Upper lobe of left lung (tissue), 6 donors: ENCODE measurements around the gene SEC31A. TPM values are rescaled to one million over a fixed set of nuclear protein-coding genes. Genes with fewer than 3 reads are reported as not detected.
"Not testable (repeated sequence)": the region's sequence is repeated elsewhere in the genome, so short reads cannot be mapped to it uniquely, and the experiment has no call there.

ENCODE experiments used
- ATAC-seq, 2 donors: fragments of 200-7000 bp; cut with Tn5 transposase; one replicate each; pipeline ENCODE4 v1.9.1; 2022; ENCODE audit warnings: mild to moderate bottlenecking in 2 of 2, moderate library complexity in 2 of 2; ENCODE audit not compliant: low FRiP score in 2 of 2
- DNase-seq, 2 donors: peaks; one replicate each; pipeline ENCODE4 v3.0.0-alpha.2; 2019 to 2020
- H3K27ac ChIP-seq, 4 donors: fragments of 200-600 bp; sonication (generic); one replicate each; pipeline ENCODE4 v1.5.1; 2016 to 2019
- H3K27me3 ChIP-seq, 4 donors: fragments of 200-600 bp; sonication (generic); one replicate each; pipeline ENCODE4 v1.5.1; 2017 to 2019
- H3K36me3 ChIP-seq, 4 donors: fragments of 200-600 bp; sonication (generic); one replicate each; pipeline ENCODE4 v1.5.1; 2016 to 2019
- H3K4me1 ChIP-seq, 4 donors: fragments of 200-600 bp; sonication (generic); one replicate each; pipeline ENCODE4 v1.5.1; 2018 to 2019
- H3K4me3 ChIP-seq, 4 donors: fragments of 200-600 bp; sonication (generic); one replicate each; pipeline ENCODE4 v1.5.1; 2017 to 2019; ENCODE audit warnings: mild to moderate bottlenecking in 2 of 4, moderate library complexity in 1 of 4
- H3K9me3 ChIP-seq, 4 donors: fragments of 200-600 bp; sonication (generic); one replicate each; pipeline ENCODE4 v1.5.1; 2018 to 2019
- EP300 ChIP-seq, 4 donors: sonication (generic); formaldehyde crosslinking; IDR thresholded peaks; one replicate each; pipeline ENCODE4 v1.5.1; 2017; ENCODE audit warnings: antibody characterized with exemption in 4 of 4, control low read depth in 2 of 4
- POLR2A ChIP-seq, 4 donors: fragments of 450-650 bp; IDR thresholded peaks; one replicate each; pipeline ENCODE4 v1.5.1; 2016 to 2017; ENCODE audit warnings: antibody characterized with exemption in 4 of 4, mild to moderate bottlenecking in 2 of 4
- POLR2AphosphoS5 ChIP-seq, 2 donors: sonication (generic); formaldehyde crosslinking; IDR thresholded peaks; one replicate each; pipeline ENCODE4 v1.5.1; 2017; ENCODE audit warnings: antibody characterized with exemption in 2 of 2
- WGBS, 2 donors: methylation state at CpG; one replicate each; pipeline ENCODE4 v1.1.5; 2017 to 2018; 5-methylcytosine and 5-hydroxymethylcytosine counted together
- total RNA-seq, 6 donors: library from RNA; depleted of rRNA in 4 of 6; stranded (reverse); fragments of >200 nt in 4 of 6; gene quantifications; one replicate each; pipeline versions ENCODE4 v1.1.0 to v1.2.1, GENCODE V29; 2016 to 2021
- TF ChIP-seq, protein P1 (sequence below), 6 experiments: fragments of 450-650 bp in 4 of 6; fragments of 200-600 bp in 2 of 6; sonication (generic) in 2 of 6; IDR thresholded peaks; one replicate each; pipeline ENCODE4 v1.5.1; 2016 to 2019; ENCODE audit warnings: antibody characterized with exemption in 6 of 6
- donor health status: DM: no; HTN: no; CAD: no; lungs with moderate emphysema.
- donor health status: DM: no; HTN: yes; CAD: no; lungs with severe emphysema.

The SEC31A gene
- total RNA-seq, 6 donors from 2014 or later, result 128 to 230 (median 160) TPM

DNA sequence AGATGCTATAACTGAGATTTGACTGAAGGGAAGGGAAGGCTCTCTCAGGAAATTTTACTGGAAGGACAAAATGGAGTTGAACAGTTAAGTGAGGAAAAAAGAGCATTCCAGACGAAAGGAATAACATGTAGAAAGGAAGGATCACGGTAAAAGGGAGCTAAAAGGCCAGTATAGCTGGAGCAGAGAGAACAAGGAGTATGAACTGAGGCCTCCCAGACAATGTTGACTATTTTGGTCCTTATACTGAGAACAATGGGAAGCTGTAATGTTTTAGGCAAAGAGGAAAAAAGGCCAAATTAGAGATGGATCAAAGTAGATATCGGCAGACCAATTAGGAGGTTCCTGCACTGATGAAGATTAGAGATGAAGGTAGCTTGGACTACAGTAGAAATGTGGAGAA is 65.5 kb downstream of the SEC31A start:
- Histone ChIP-seq H3K27ac (no peak overlapping the region), H3K27me3 (no peaks in the 10 kb centered on the region), H3K9me3 (no peaks in the 10 kb centered on the region), H3K4me3 (no peak overlapping the region), H3K4me1 (no peaks in the 10 kb centered on the region), H3K36me3 (peaks cover 62 to 96% (median 79%) of the 10 kb centered on the region in 4 donors)
- DNase-seq (no peak), ATAC-seq (no peak)
- 86 to 91% methylated on average over 3 of the region's 3 CpGs for WGBS, 2 donors
- TF ChIP-seq POLR2A (IDR thresholded peaks at IDR 0.05) (no peak), POLR2AphosphoS5 (IDR thresholded peaks at IDR 0.05) (no peak), EP300 (IDR thresholded peaks at IDR 0.05) (no peak)
- TF ChIP-seq, protein P1, sequence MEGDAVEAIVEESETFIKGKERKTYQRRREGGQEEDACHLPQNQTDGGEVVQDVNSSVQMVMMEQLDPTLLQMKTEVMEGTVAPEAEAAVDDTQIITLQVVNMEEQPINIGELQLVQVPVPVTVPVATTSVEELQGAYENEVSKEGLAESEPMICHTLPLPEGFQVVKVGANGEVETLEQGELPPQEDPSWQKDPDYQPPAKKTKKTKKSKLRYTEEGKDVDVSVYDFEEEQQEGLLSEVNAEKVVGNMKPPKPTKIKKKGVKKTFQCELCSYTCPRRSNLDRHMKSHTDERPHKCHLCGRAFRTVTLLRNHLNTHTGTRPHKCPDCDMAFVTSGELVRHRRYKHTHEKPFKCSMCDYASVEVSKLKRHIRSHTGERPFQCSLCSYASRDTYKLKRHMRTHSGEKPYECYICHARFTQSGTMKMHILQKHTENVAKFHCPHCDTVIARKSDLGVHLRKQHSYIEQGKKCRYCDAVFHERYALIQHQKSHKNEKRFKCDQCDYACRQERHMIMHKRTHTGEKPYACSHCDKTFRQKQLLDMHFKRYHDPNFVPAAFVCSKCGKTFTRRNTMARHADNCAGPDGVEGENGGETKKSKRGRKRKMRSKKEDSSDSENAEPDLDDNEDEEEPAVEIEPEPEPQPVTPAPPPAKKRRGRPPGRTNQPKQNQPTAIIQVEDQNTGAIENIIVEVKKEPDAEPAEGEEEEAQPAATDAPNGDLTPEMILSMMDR (IDR thresholded peaks at IDR 0.05), result no peak

DNA sequence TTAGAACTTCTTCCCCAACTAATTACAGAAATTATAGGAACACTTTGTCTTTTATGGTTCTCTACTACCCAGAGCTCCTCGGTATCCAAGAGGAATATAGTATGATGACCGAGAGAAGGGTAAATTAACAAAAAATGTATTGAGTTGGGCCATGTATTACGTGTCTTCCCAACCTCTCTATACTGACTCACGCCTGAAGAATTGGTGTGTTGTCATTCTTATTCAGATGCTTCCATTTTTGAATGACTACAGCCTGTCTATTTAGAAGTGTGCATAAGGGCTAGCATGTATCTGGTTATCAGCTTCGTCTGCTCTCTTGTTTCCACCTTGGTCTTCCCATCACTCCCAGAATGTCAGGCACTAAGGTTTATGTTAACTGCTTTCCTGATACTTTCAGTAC is 67.9 kb downstream of the SEC31A start:
- ATAC-seq, result no peak
- H3K27ac ChIP-seq, result no peak overlapping the region
- peaks cover 69 to 100% (median 90%) of the 10 kb centered on the region in 4 donors for H3K36me3 ChIP-seq
- no peak overlapping the region for H3K4me3 ChIP-seq
- no peak for DNase-seq
- no peaks in the 10 kb centered on the region for H3K9me3 ChIP-seq
- TF ChIP-seq POLR2A (IDR thresholded peaks at IDR 0.05) (no peak), POLR2AphosphoS5 (IDR thresholded peaks at IDR 0.05) (no peak), EP300 (IDR thresholded peaks at IDR 0.05) (no peak)
- TF ChIP-seq, protein P1 (IDR thresholded peaks at IDR 0.05), result no peak
- WGBS, 2 donors, result 95 to 97% methylated on average over 5 of the region's 5 CpGs
- H3K27me3 ChIP-seq, result no peaks in the 10 kb centered on the region
- no peaks in the 10 kb centered on the region for H3K4me1 ChIP-seq

DNA sequence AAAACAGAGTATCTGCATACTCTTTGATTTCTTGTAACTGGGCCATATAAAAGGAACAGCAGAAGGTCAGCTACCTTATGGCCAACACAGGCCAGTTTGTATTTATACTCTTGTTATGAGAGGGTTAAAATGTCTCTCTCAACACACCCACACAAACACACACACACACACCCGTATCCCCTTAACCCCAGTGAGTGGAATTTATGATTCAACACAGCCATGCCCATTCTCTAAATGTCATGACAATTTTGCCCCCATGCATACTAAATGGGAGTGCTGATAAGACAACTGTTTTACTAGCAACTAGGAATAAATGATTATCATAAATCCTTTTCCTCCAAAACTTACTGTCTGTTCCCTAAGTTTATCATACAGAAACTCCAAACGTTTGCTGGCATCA is 70.3 kb downstream of the SEC31A start:
- DNase-seq (no peak), ATAC-seq (no peak)
- Histone ChIP-seq H3K27ac (no peak overlapping the region), H3K27me3 (no peaks in the 10 kb centered on the region), H3K9me3 (no peaks in the 10 kb centered on the region), H3K36me3 (peaks cover 56 to 89% (median 79%) of the 10 kb centered on the region in 4 donors), H3K4me3 (no peak overlapping the region), H3K4me1 (no peaks in the 10 kb centered on the region)
- 53% methylated on average over 2 of the region's 2 CpGs for WGBS, 2 donors
- no peak for TF ChIP-seq EP300 (IDR thresholded peaks at IDR 0.05)
- TF ChIP-seq, protein P1 (IDR thresholded peaks at IDR 0.05), result no peak
- TF ChIP-seq POLR2A (IDR thresholded peaks at IDR 0.05), result no peak

DNA sequence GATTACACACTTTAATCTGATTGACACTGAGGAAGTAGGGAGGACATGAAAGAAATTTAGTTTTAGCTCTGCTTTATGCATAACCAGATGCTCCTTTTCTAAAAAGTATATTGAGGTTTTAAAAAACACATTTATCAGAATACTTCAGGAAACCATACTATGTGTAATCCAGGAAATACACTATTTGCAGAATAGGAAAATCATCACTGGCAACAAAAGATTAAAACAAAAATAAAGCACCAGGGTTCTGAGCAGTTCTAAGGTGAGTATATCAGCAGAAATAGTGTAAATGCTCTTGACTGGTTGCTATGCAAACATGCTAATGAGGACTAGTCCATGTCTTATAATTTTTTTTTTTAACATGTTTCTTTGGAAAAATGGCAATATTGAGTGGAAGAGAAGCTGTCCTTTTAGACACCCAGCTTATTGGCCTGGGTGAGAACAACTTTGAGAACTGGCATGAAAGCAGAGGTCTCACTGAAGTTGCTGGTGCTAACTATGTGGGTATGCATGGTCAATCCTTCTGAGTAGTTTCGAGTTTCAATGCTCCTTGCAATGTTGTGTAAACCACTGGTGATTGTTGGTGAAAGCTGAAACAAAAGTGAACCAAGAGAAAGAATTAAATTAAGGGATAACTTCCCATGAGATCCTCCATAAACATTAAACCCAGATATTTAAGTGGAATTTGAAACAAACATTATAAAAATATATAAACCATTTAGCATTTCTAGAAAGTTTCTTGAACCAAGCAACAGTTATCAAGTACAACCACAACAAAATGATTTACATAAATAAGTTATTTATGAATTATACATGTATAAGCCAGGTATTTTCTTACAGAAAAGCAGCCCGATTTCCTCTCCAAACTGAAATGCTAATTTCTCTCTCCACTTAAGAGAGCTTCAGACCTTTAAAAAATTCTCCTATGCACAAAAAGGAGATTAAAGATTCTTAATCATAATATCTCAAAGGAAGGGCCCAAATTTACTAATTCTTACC is 72.0 kb downstream of the SEC31A start:
- ATAC-seq (no peak), DNase-seq (no peak)
- no peak overlapping the region for H3K27ac ChIP-seq
- no peak for TF ChIP-seq EP300 (IDR thresholded peaks at IDR 0.05)
- TF ChIP-seq POLR2A (IDR thresholded peaks at IDR 0.05), result no peak
- no peak for TF ChIP-seq POLR2AphosphoS5 (IDR thresholded peaks at IDR 0.05)
- TF ChIP-seq, protein P1 (IDR thresholded peaks at IDR 0.05), result no peak
- H3K36me3 ChIP-seq, result peaks cover 43 to 72% (median 63%) of the 10 kb centered on the region in 4 donors
- no peaks in the 10 kb centered on the region for H3K27me3 ChIP-seq
- 90 to 91% methylated on average over 2 of the region's 2 CpGs for WGBS, 2 donors
- H3K9me3 ChIP-seq, result no peaks in the 10 kb centered on the region
- H3K4me3 ChIP-seq, result no peak overlapping the region
- H3K4me1 ChIP-seq, result no peaks in the 10 kb centered on the region

DNA sequence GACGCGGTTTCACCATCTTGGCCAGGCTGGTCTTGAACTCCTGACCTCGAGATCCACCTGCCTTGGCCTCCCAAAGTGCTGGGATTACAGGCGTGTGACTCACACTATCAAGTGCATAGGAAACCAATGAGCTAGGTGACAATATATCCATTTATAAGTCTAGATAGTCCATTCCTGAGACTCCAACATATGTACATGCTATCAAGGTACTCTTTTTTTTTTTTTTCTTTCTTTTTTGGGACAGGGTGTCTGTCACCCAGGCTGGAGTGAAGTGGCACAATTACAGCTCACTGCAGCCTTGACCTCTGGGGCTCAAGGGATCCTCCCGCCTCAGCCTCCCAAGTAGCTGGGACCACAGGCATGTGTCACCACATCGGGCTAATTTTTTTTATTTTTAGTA is 74.1 kb downstream of the SEC31A start:
- DNase-seq, H3K27me3 ChIP-seq, H3K4me3 ChIP-seq, H3K27ac ChIP-seq, H3K4me1 ChIP-seq, H3K9me3 ChIP-seq, ATAC-seq: not testable (repeated sequence)
- WGBS, 2 donors, result 97 to 99% methylated on average over 6 of the region's 6 CpGs
- H3K36me3 ChIP-seq, result peaks cover 22 to 51% (median 42%) of the 10 kb centered on the region in 4 donors
